K562 (cell line): ENCODE data around the gene ARID3A. TPM values are rescaled to one million over a fixed set of nuclear protein-coding genes. Genes with fewer than 3 reads are reported as not detected.

Experiments used
- CREB1 ChIP-seq, 2 experiments: sonication (generic) in 1 of 2; formaldehyde crosslinking in 1 of 2; IDR thresholded peaks; 2 replicates each; pipeline versions ENCODE4 v1.6.1 to v1.8.0; 2012 to 2022; ENCODE audit warnings: inconsistent platforms in 1 of 2, mild to moderate bottlenecking in 1 of 2, missing genetic modification reagents in 1 of 2, moderate library complexity in 1 of 2
- CTCFL ChIP-seq: IDR thresholded peaks from 2 replicates; pipeline ENCODE4 v1.6.1; 2011; ENCODE audit warnings: borderline replicate concordance, low read depth, mild to moderate bottlenecking, moderate library complexity, low read length; ENCODE audit not compliant: insufficient read depth, poor library complexity, severe bottlenecking
- E2F6 ChIP-seq, 2 experiments: IDR thresholded peaks; 2 replicates each; pipeline ENCODE4 v1.6.1; 2011; ENCODE audit warnings: borderline replicate concordance in 1 of 2, control low read depth in 1 of 2, low read depth in 1 of 2, low read length in 1 of 2, mild to moderate bottlenecking in 1 of 2, mixed read lengths in 1 of 2, moderate library complexity in 1 of 2; ENCODE audit not compliant: insufficient read depth in 1 of 2, insufficient read length in 1 of 2, poor library complexity in 1 of 2, severe bottlenecking in 1 of 2; ENCODE audit errors: extremely low read depth in 1 of 2
- FOSL1 ChIP-seq: fragments of 200-800 bp; sonication (Bioruptor generic); conservative IDR thresholded peaks from 2 replicates; pipeline ENCODE4 v1.6.1; 2016; ENCODE audit warnings: missing genetic modification characterization, missing compliant biosample characterization
- FOXO4 ChIP-seq: fragments of 450-650 bp; formaldehyde crosslinking; IDR thresholded peaks from 2 replicates; pipeline ENCODE4 v1.4.0; 2020; ENCODE audit warnings: mild to moderate bottlenecking, moderate library complexity
- GTF2B ChIP-seq: IDR thresholded peaks from 2 replicates; pipeline ENCODE4 v1.6.1; 2011; ENCODE audit not compliant: insufficient read length; ENCODE audit errors: extremely low read depth
- ID3 ChIP-seq, 2 experiments: fragments of 250-450 bp in 1 of 2; fragments of 450-650 bp in 1 of 2; sonication (Bioruptor Pico) in 1 of 2; IDR thresholded peaks; 2 replicates each; pipeline versions ENCODE4 v1.6.1 to v1.8.0; 2016 to 2021; ENCODE audit warnings: mild to moderate bottlenecking in 2 of 2, moderate library complexity in 2 of 2, missing compliant biosample characterization in 1 of 2, missing genetic modification characterization in 1 of 2
- MLLT1 ChIP-seq, 2 experiments: fragments of 450-650 bp; IDR thresholded peaks; 2 replicates each; pipeline ENCODE4 v1.6.1; 2016
- NFE2L1 ChIP-seq: fragments of 450-650 bp; IDR thresholded peaks from 2 replicates; pipeline ENCODE4 v1.6.1; 2016; ENCODE audit warnings: missing genetic modification characterization, low read depth, mild to moderate bottlenecking, missing compliant biosample characterization, moderate library complexity, borderline replicate concordance
- NFIC ChIP-seq: fragments of 450-650 bp; IDR thresholded peaks from 2 replicates; pipeline ENCODE4 v1.6.1; 2017; ENCODE audit warnings: mild to moderate bottlenecking, inconsistent platforms
- PHF21A ChIP-seq: fragments of 450-650 bp; IDR thresholded peaks from 2 replicates; pipeline ENCODE4 v1.6.1; 2017; ENCODE audit warnings: low read depth, borderline replicate concordance
- ZEB2 ChIP-seq: fragments of 450-650 bp; IDR thresholded peaks from 2 replicates; pipeline ENCODE4 v1.6.1; 2016
- ZNF121 ChIP-seq: sonication (generic); formaldehyde crosslinking; conservative IDR thresholded peaks from 2 replicates; pipeline ENCODE4 v1.8.0; 2022; ENCODE audit warnings: missing genetic modification reagents
- ZNF24 ChIP-seq: fragments of 450-650 bp; IDR thresholded peaks from 2 replicates; pipeline ENCODE4 v1.6.1; 2016
- ZNF395 ChIP-seq: fragments of 200-800 bp; sonication (Bioruptor generic); IDR thresholded peaks from 2 replicates; pipeline ENCODE4 v1.6.1; 2017; ENCODE audit warnings: missing genetic modification characterization, missing compliant biosample characterization
- polyA plus RNA-seq, 8 experiments: library from polyadenylated mRNA; depleted of rRNA in 4 of 8; stranded (reverse) in 5 of 8; unstranded in 3 of 8; fragments of >200 nt; fragmentation: Nextera tagmentation in 2 of 8; fragmentation: Illumina TruSeq in 1 of 8; extraction: Ambion mirVana in 2 of 8; extraction: Trizol in 1 of 8; gene quantifications; 2 replicates each; pipeline versions ENCODE4 v1.2.1 to v1.2.3, GENCODE V29; 2011 to 2014; ENCODE audit warnings: inconsistent platforms in 1 of 8, missing spikeins in 1 of 8
- total RNA-seq, 7 experiments: library from RNA; depleted of rRNA in 6 of 7; stranded (reverse); fragments of >200 nt in 6 of 7; fragmentation: Illumina TruSeq in 2 of 7; extraction: Trizol in 2 of 7; gene quantifications; 2 replicates each; pipeline versions ENCODE4 v1.2.1 to v1.2.3, GENCODE V29; 2011 to 2021; ENCODE audit warnings: low replicate concordance in 1 of 7

The ARID3A gene
- total and polyA plus RNA-seq, 9 of the 15 experiments (the other 6 are each of a cell fraction or from before 2014, with no cell fraction given) = 1.4 to 118 (median 31.2) TPM

- TF ChIP-seq NFE2L1 (no peak), ZNF24 (no peak), CREB1 (IDR thresholded peaks at IDR 0.05) (no peak), CREB1 (CRISPR knock-in tag; IDR thresholded peaks at IDR 0.05) (no peak), E2F6 (IDR thresholded peaks at IDR 0.05; ENCODE audit: borderline replicate concordance in 1 of 2, extremely low read depth in 1 of 2, insufficient read depth in 1 of 2, insufficient read length in 1 of 2, low read depth in 1 of 2, low read length in 1 of 2, poor library complexity in 1 of 2, severe bottlenecking in 1 of 2) (peak; percentile 44 to 75), FOSL1 (tag) (0 out of 2 replicates have a peak, but pooled peaks have one; percentile 13), ZNF395 (CRISPR knock-in tag) (peak; percentile 60; the same call in 1 of the 2 replicates), NFIC (peak; percentile 49), ZNF121 (CRISPR knock-in tag) (peak; percentile 79), CTCFL (peak; percentile 33), ID3 (CRISPR knock-in tag; IDR thresholded peaks at IDR 0.05) (no peak), ID3 (tag; IDR thresholded peaks at IDR 0.05) (peak; percentile 66; the same call in 1 of the 2 replicates), MLLT1 (IDR thresholded peaks at IDR 0.05) (peak in 1 of 2 experiments; percentile 96; a peak in 2 of 4 replicates), FOXO4 (no peak), PHF21A (peak; percentile 98), GTF2B (no peak), ZEB2 (0 out of 2 replicates have a peak, but pooled peaks have one; percentile 42)
Measured at GRCh38 chr19:954672-955494, 29.0 kb downstream of the ARID3A start (continued).
